ENCODE measurements around the gene PRX.
"Not testable (repeated sequence)": the region's sequence is repeated elsewhere in the genome, so short reads cannot be mapped to it uniquely, and the experiment has no call there.

- not testable (repeated sequence) for TF ChIP-seq CTCF (conservative IDR thresholded peaks at IDR 0.05; ENCODE audit: low read depth in 2 of 2); EZH2 (IDR thresholded peaks at IDR 0.05; ENCODE audit: low read depth, unreplicated experiment); CREB1 (CRISPR knock-in tag; IDR thresholded peaks at IDR 0.05; ENCODE audit: low read depth)
- TF ChIP-seq, protein P1, sequence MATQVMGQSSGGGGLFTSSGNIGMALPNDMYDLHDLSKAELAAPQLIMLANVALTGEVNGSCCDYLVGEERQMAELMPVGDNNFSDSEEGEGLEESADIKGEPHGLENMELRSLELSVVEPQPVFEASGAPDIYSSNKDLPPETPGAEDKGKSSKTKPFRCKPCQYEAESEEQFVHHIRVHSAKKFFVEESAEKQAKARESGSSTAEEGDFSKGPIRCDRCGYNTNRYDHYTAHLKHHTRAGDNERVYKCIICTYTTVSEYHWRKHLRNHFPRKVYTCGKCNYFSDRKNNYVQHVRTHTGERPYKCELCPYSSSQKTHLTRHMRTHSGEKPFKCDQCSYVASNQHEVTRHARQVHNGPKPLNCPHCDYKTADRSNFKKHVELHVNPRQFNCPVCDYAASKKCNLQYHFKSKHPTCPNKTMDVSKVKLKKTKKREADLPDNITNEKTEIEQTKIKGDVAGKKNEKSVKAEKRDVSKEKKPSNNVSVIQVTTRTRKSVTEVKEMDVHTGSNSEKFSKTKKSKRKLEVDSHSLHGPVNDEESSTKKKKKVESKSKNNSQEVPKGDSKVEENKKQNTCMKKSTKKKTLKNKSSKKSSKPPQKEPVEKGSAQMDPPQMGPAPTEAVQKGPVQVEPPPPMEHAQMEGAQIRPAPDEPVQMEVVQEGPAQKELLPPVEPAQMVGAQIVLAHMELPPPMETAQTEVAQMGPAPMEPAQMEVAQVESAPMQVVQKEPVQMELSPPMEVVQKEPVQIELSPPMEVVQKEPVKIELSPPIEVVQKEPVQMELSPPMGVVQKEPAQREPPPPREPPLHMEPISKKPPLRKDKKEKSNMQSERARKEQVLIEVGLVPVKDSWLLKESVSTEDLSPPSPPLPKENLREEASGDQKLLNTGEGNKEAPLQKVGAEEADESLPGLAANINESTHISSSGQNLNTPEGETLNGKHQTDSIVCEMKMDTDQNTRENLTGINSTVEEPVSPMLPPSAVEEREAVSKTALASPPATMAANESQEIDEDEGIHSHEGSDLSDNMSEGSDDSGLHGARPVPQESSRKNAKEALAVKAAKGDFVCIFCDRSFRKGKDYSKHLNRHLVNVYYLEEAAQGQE (IDR thresholded peaks at IDR 0.05; ENCODE audit: unreplicated experiment), result not testable (repeated sequence)
These were observed 40.8 kb upstream of the PRX start for GRCh38 chr19:40453943-40454342.
